OCI-LY3 (cell line): Measurements from ENCODE around the gene NUMA1.

ENCODE experiments used
- H2AFZ ChIP-seq: fragments of 200-600, 300-600 bp; shearing (Covaris generic); 2 replicates; pipeline ENCODE4 v1.6.0; 2014; ENCODE audit warnings: antibody characterized with exemption, low read depth, low read length
- H3K27ac ChIP-seq: fragments of 200-600, 300-600 bp; sonication (generic); 2 replicates; pipeline ENCODE4 v1.5.1; 2014; ENCODE audit warnings: mild to moderate bottlenecking, low read length, moderate library complexity, mixed read lengths
- H3K27me3 ChIP-seq: fragments of 200-600, 300-600 bp; sonication (generic); 2 replicates; pipeline ENCODE4 v1.6.1; 2014; ENCODE audit warnings: low read depth, low read length, mixed read lengths
- H3K36me3 ChIP-seq: fragments of 200-600, 300-600 bp; sonication (generic); replicated peaks from 2 replicates; pipeline ENCODE3; 2014; ENCODE audit warnings: low read depth, low read length, mixed read lengths
- H3K4me1 ChIP-seq: fragments of 300-600, 200-600 bp; sonication (generic); 2 replicates; pipeline ENCODE4 v1.6.1; 2014; ENCODE audit warnings: low read length, mixed read lengths
- H3K4me2 ChIP-seq: fragments of 200-600, 300-600 bp; sonication (generic); 2 replicates; pipeline ENCODE4 v1.6.1; 2014; ENCODE audit warnings: low read length, mixed read lengths
- H3K4me3 ChIP-seq: fragments of 300-600, 200-600 bp; sonication (generic); 2 replicates; pipeline ENCODE4 v1.5.1; 2014; ENCODE audit warnings: antibody characterized with exemption, mild to moderate bottlenecking, low read length, moderate library complexity
- H3K79me2 ChIP-seq: fragments of 300-600, 200-600 bp; shearing (Covaris generic); 2 replicates; pipeline ENCODE4 v1.6.1; 2014; ENCODE audit warnings: mild to moderate bottlenecking, low read length, mixed read lengths
- H3K9ac ChIP-seq: fragments of 300-600, 200-600 bp; shearing (Covaris generic); 2 replicates; pipeline ENCODE4 v1.6.0; 2014; ENCODE audit warnings: mild to moderate bottlenecking, low read length, moderate library complexity
- H3K9me3 ChIP-seq: fragments of 200-600, 300-600 bp; shearing (Covaris generic); 2 replicates; pipeline ENCODE4 v1.6.1; 2014; ENCODE audit warnings: low read length, mixed read lengths; ENCODE audit not compliant: insufficient read depth
- H4K20me1 ChIP-seq: fragments of 200-600, 300-600 bp; sonication (generic); 2 replicates; pipeline ENCODE4 v1.6.1; 2016; ENCODE audit warnings: low read length, mixed read lengths; ENCODE audit not compliant: insufficient read depth
- EZH2phosphoT487 ChIP-seq: fragments of 200-600 bp; shearing (Covaris generic); IDR thresholded peaks from 2 replicates; pipeline ENCODE4 v1.6.1; 2018; ENCODE audit warnings: antibody characterized with exemption, mixed run types, low read depth
- TF ChIP-seq, protein P1 (sequence below): fragments of 200-600, 300-600 bp; sonication (generic); IDR thresholded peaks from 2 replicates; pipeline ENCODE4 v1.5.1; 2014; ENCODE audit warnings: antibody characterized with exemption, low read length, low read depth

Gene NUMA1

DNA sequence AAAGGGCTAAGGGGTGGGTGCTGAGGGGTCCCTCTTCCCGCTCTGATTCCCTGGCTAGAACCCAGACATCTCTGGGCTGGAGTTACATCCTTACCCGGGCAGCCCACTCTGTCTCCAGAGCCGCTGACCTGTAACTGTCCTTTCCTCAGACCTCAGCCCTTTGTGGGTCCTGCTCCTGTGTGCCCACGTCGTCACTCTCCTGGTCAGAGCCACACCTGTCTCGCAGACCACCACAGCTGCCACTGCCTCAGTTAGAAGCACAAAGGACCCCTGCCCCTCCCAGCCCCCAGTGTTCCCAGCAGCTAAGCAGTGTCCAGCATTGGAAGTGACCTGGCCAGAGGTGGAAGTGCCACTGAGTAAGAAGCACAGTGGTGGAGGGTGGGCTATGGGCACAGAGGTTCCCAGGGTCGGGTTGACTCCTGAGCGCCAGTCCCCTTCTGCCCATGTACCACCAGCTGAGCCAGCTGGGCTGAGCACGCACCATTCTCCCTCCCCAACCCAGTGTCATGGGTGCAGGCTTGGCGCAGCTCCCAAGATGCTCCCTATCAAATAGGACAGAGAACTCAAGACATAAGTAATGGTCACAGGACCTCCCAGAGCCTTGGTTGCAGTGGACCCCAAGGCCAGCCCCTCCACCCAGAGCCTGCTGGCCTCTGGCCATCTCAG lies 80.0 kb downstream of the NUMA1 start:
- H3K27me3 ChIP-seq = no peaks in the 10 kb centered on the region
- H2AFZ ChIP-seq = no peak overlapping the region
- H3K4me3 ChIP-seq = no peak overlapping the region
- no peak for TF ChIP-seq EZH2phosphoT487
- TF ChIP-seq, protein P1, sequence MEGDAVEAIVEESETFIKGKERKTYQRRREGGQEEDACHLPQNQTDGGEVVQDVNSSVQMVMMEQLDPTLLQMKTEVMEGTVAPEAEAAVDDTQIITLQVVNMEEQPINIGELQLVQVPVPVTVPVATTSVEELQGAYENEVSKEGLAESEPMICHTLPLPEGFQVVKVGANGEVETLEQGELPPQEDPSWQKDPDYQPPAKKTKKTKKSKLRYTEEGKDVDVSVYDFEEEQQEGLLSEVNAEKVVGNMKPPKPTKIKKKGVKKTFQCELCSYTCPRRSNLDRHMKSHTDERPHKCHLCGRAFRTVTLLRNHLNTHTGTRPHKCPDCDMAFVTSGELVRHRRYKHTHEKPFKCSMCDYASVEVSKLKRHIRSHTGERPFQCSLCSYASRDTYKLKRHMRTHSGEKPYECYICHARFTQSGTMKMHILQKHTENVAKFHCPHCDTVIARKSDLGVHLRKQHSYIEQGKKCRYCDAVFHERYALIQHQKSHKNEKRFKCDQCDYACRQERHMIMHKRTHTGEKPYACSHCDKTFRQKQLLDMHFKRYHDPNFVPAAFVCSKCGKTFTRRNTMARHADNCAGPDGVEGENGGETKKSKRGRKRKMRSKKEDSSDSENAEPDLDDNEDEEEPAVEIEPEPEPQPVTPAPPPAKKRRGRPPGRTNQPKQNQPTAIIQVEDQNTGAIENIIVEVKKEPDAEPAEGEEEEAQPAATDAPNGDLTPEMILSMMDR = no peak
- H3K4me2 ChIP-seq = no peak overlapping the region
- peaks cover 46% of the 10 kb centered on the region for H3K36me3 ChIP-seq
- no peak overlapping the region for H3K27ac ChIP-seq
- peaks cover 31% of the 10 kb centered on the region for H3K4me1 ChIP-seq
- H4K20me1 ChIP-seq = no peaks in the 10 kb centered on the region
- H3K9ac ChIP-seq = no peak overlapping the region
- no peaks in the 10 kb centered on the region for H3K9me3 ChIP-seq
- no peaks in the 10 kb centered on the region for H3K79me2 ChIP-seq

- Histone ChIP-seq H4K20me1 (no peaks in the 10 kb centered on the region), H3K79me2 (no peaks in the 10 kb centered on the region), H3K4me2 (no peak overlapping the region), H2AFZ (no peak overlapping the region), H3K9ac (no peak overlapping the region), H3K9me3 (no peaks in the 10 kb centered on the region), H3K4me1 (peaks cover 36% of the 10 kb centered on the region), H3K4me3 (no peak overlapping the region), H3K27me3 (no peaks in the 10 kb centered on the region), H3K27ac (peak overlapping the region; percentile 65; the same call in 1 of the 2 replicates), H3K36me3 (peaks cover 41% of the 10 kb centered on the region)
- TF ChIP-seq, protein P1 = no peak
- no peak for TF ChIP-seq EZH2phosphoT487
Observed at GRCh38 chr11:71999798-72000197, 80.5 kb downstream of the NUMA1 start.

DNA sequence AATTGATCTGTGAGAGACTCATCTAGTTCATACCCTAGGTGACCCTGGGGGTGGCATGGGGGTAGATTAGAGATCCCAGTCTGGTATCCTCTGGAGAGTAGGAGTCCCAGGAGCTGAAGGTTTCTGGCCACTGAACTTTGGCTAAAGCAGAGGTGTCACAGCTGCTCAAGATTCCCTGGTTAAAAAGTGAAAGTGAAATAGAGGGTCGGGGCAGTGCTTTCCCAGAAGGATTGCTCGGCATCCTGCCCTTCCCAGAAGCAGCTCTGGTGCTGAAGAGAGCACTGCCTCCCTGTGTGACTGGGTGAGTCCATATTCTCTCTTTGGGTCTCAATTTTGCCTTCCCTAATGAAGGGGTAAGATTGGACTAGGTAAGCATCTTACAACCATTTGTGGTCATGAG lies 81.0 kb downstream of the NUMA1 start:
- Histone ChIP-seq H3K9me3 (no peaks in the 10 kb centered on the region), H3K4me1 (peaks cover 40% of the 10 kb centered on the region), H3K4me2 (peak overlapping the region; percentile 67), H3K36me3 (peaks cover 42% of the 10 kb centered on the region), H4K20me1 (no peaks in the 10 kb centered on the region), H3K27me3 (no peaks in the 10 kb centered on the region), H3K4me3 (peak overlapping the region; percentile 46; the same call in 1 of the 2 replicates), H3K27ac (peak overlapping the region; percentile 65), H3K79me2 (no peaks in the 10 kb centered on the region), H2AFZ (no peak overlapping the region), H3K9ac (peak overlapping the region; percentile 56; the same call in 1 of the 2 replicates)
- TF ChIP-seq EZH2phosphoT487 = no peak
- TF ChIP-seq, protein P1 = no peak

GRCh38 chr11:71998649-71999310 lies 81.6 kb downstream of the NUMA1 start, which contains the start of gene IL18BP:
IL18BP (plus strand) TSS chr11:71998909; CDS start chr11:71999985, 1,076 bp downstream.
- peak within 1 kb of the TSS; percentile 46; the same call in 1 of the 2 replicates for H3K4me3 ChIP-seq

More at GRCh38 chr11:71998649-71999310, 81.6 kb downstream of the NUMA1 start, which contains the start of gene IL18BP:
- H3K4me2 ChIP-seq = peak within 1 kb of the TSS; percentile 67
- H3K27ac ChIP-seq = peak within 1 kb of the TSS; percentile 65
- peaks cover 41% of the 10 kb centered on the region for H3K36me3 ChIP-seq
- H3K9me3 ChIP-seq = no peaks in the 10 kb centered on the region
- H3K9ac ChIP-seq = peak within 1 kb of the TSS; percentile 56; the same call in 1 of the 2 replicates
- no peak for TF ChIP-seq EZH2phosphoT487
- TF ChIP-seq, protein P1 = no peak
- H3K27me3 ChIP-seq = no peaks in the 10 kb centered on the region
- no peak within 1 kb of the TSS for H2AFZ ChIP-seq
- peaks cover 46% of the 10 kb centered on the region for H3K4me1 ChIP-seq
- H4K20me1 ChIP-seq = no peaks in the 10 kb centered on the region
- no peaks in the 10 kb centered on the region for H3K79me2 ChIP-seq
